Measurements from ENCODE around the gene TTC29.

GRCh38 chr4:146976145-146976544, 30.5 kb upstream of the TTC29 start:
- TF ChIP-seq GABPA (tag; conservative IDR thresholded peaks at IDR 0.05; ENCODE audit: low read depth) (no peak), ZNF143 (CRISPR knock-in tag; IDR thresholded peaks at IDR 0.05) (no peak), KLF13 (tag; IDR thresholded peaks at IDR 0.05; ENCODE audit: borderline replicate concordance, low read depth) (no peak)
